IMR-90 (cell line): ENCODE data around the gene ZNF418. TPM values are rescaled to one million over a fixed set of nuclear protein-coding genes. Genes with fewer than 3 reads are reported as not detected.

Experiments
- ATAC-seq: fragments of 200-7000 bp; cut with Tn5 transposase; 2 replicates; pipeline ENCODE4 v1.9.1; 2020; ENCODE audit warnings: low read depth, mild to moderate bottlenecking, moderate library complexity
- BruUV-seq: library from RNA; stranded (reverse); fragments of 400-500 nt; replicated peaks from 2 replicates; lab custom pipeline; 2021; lab: Mats Ljungman, UMichigan
- CTCF ChIA-PET: fragments of 300-600 bp; formaldehyde crosslinking; extraction: SDS; loops from one replicate; lab custom pipeline; 2021; ENCODE audit warnings: antibody characterized with exemption; lab: Yijun Ruan, JAX
- POLR2A ChIA-PET: fragments of 300-600 bp; sonication (Branson Sonifier 250); formaldehyde crosslinking; loops from one replicate; lab custom pipeline; 2022; ENCODE audit warnings: antibody characterized with exemption; ENCODE audit not compliant: unreplicated experiment; lab: Charles Lee
- DNase-seq: peaks from one replicate; pipeline ENCODE4 v3.0.0; 2013
- H2AFZ ChIP-seq: replicated peaks from 2 replicates; pipeline ENCODE3; 2013; ENCODE audit warnings: low read length, mild to moderate bottlenecking; ENCODE audit not compliant: poor library complexity
- H2AK5ac ChIP-seq: 2 replicates; pipeline ENCODE4 v1.6.1; 2013; ENCODE audit warnings: low read depth, low read length, inconsistent platforms
- H2AK9ac ChIP-seq: replicated peaks from 2 replicates; pipeline ENCODE3; 2013; ENCODE audit warnings: mild to moderate bottlenecking, low read depth, low read length, moderate library complexity; ENCODE audit not compliant: poor library complexity
- H2BK120ac ChIP-seq: 2 replicates; pipeline ENCODE4 v1.6.1; 2013; ENCODE audit warnings: low read depth, low read length, inconsistent platforms
- H2BK15ac ChIP-seq: 3 replicates; pipeline ENCODE4 v1.6.1; 2013; ENCODE audit warnings: low read depth, low read length, inconsistent platforms
- H2BK20ac ChIP-seq: 2 replicates; pipeline ENCODE4 v1.6.1; 2013; ENCODE audit warnings: low read depth, mild to moderate bottlenecking, inconsistent platforms, low read length, moderate library complexity
- H2BK5ac ChIP-seq: 2 replicates; pipeline ENCODE4 v1.6.1; 2013; ENCODE audit warnings: mild to moderate bottlenecking, low read depth, low read length, inconsistent platforms; ENCODE audit not compliant: poor library complexity, severe bottlenecking
- H3K14ac ChIP-seq: replicated peaks from 2 replicates; pipeline ENCODE4 v1.6.1; 2013; ENCODE audit warnings: low read depth, low read length, inconsistent platforms
- H3K18ac ChIP-seq: 2 replicates; pipeline ENCODE4 v1.6.1; 2013; ENCODE audit warnings: low read depth, low read length, control low read depth
- H3K23ac ChIP-seq: 2 replicates; pipeline ENCODE4 v1.6.1; 2013; ENCODE audit warnings: low read depth, low read length, inconsistent platforms
- H3K27ac ChIP-seq: 2 replicates; pipeline ENCODE4 v1.5.1; 2013; ENCODE audit warnings: mild to moderate bottlenecking, control low read depth, low read length; ENCODE audit not compliant: insufficient read depth
- H3K27me3 ChIP-seq: 2 replicates; pipeline ENCODE4 v1.6.1; 2013; ENCODE audit warnings: low read length; ENCODE audit not compliant: control insufficient read depth, insufficient read depth
- H3K36me3 ChIP-seq: 2 replicates; pipeline ENCODE4 v1.6.1; 2013; ENCODE audit warnings: low read length, mixed read lengths; ENCODE audit not compliant: control insufficient read depth, insufficient read depth
- H3K4ac ChIP-seq: 2 replicates; pipeline ENCODE4 v1.6.1; 2013; ENCODE audit warnings: low read depth, low read length, inconsistent platforms
- H3K4me1 ChIP-seq: 2 replicates; pipeline ENCODE4 v1.6.1; 2013; ENCODE audit warnings: low read length, mixed read lengths; ENCODE audit not compliant: control insufficient read depth, insufficient read depth
- H3K4me2 ChIP-seq: 2 replicates; pipeline ENCODE4 v1.6.1; 2013; ENCODE audit warnings: low read depth, mild to moderate bottlenecking, control low read depth, low read length, moderate library complexity
- H3K4me3 ChIP-seq: 2 replicates; pipeline ENCODE4 v1.5.1; 2013; ENCODE audit warnings: low read depth, mild to moderate bottlenecking, control low read depth, low read length, moderate library complexity; ENCODE audit not compliant: insufficient read depth
- H3K56ac ChIP-seq: 2 replicates; pipeline ENCODE4 v1.6.1; 2013; ENCODE audit warnings: low read length, inconsistent platforms; ENCODE audit not compliant: insufficient read depth; ENCODE audit errors: extremely low read depth
- H3K79me1 ChIP-seq, 2 experiments: 2 replicates each; pipeline ENCODE4 v1.6.1; 2013; ENCODE audit warnings: low read length in 2 of 2, inconsistent platforms in 1 of 2, low read depth in 1 of 2
- H3K9ac ChIP-seq: 2 replicates; pipeline ENCODE4 v1.6.1; 2013; ENCODE audit warnings: low read depth, low read length, control low read depth
- H3K9me1 ChIP-seq: 2 replicates; pipeline ENCODE4 v1.6.1; 2013; ENCODE audit warnings: low read length, inconsistent platforms; ENCODE audit not compliant: insufficient read depth
- H3K9me3 ChIP-seq: 2 replicates; pipeline ENCODE4 v1.6.1; 2013; ENCODE audit warnings: low read length; ENCODE audit not compliant: control insufficient read depth, insufficient read depth
- H4K20me1 ChIP-seq: 2 replicates; pipeline ENCODE4 v1.6.1; 2013; ENCODE audit warnings: low read length, inconsistent platforms; ENCODE audit not compliant: insufficient read depth
- H4K5ac ChIP-seq: 2 replicates; pipeline ENCODE4 v1.6.1; 2013; ENCODE audit warnings: mild to moderate bottlenecking, low read depth, low read length, control low read depth
- H4K8ac ChIP-seq, 2 experiments: 2 replicates each; pipeline ENCODE4 v1.6.1; 2013; ENCODE audit warnings: low read depth in 2 of 2, low read length in 2 of 2, control low read depth in 1 of 2, inconsistent platforms in 1 of 2
- H4K91ac ChIP-seq: 2 replicates; pipeline ENCODE4 v1.6.1; 2013; ENCODE audit warnings: low read depth, low read length, inconsistent platforms; ENCODE audit not compliant: insufficient read depth
- BHLHE40 ChIP-seq: fragments of 150-350 bp; IDR thresholded peaks from 2 replicates; pipeline ENCODE4 v1.6.1; 2016; ENCODE audit warnings: mild to moderate bottlenecking, low read depth, low read length
- CEBPB ChIP-seq: IDR thresholded peaks from 2 replicates; pipeline ENCODE4 v1.6.1; 2012; ENCODE audit warnings: low read depth, low read length, improper control_type of control experiment
- CHD1 ChIP-seq: IDR thresholded peaks from 2 replicates; pipeline ENCODE4 v1.6.1; 2012; ENCODE audit warnings: low read depth, low read length, improper control_type of control experiment
- FOS ChIP-seq: fragments of 150-350 bp; IDR thresholded peaks from 2 replicates; pipeline ENCODE4 v1.6.1; 2016; ENCODE audit warnings: low read depth, low read length
- MAFK ChIP-seq: IDR thresholded peaks from 2 replicates; pipeline ENCODE4 v1.6.1; 2012; ENCODE audit warnings: low read depth, low read length, improper control_type of control experiment
- MXI1 ChIP-seq: IDR thresholded peaks from 2 replicates; pipeline ENCODE4 v1.6.1; 2012; ENCODE audit warnings: low read depth, mild to moderate bottlenecking, low read length, moderate library complexity, borderline replicate concordance
- NFE2L2 ChIP-seq: fragments of 150-350 bp; IDR thresholded peaks from 2 replicates; pipeline ENCODE4 v1.6.1; 2016; ENCODE audit warnings: low read depth, mild to moderate bottlenecking, low read length
- POLR2A ChIP-seq: IDR thresholded peaks from 2 replicates; pipeline ENCODE4 v1.6.1; 2012; ENCODE audit warnings: mild to moderate bottlenecking, low read depth, low read length
- RAD21 ChIP-seq: IDR thresholded peaks from 2 replicates; pipeline ENCODE4 v1.6.1; 2012; ENCODE audit warnings: low read length, improper control_type of control experiment
- RCOR1 ChIP-seq: IDR thresholded peaks from 2 replicates; pipeline ENCODE4 v1.6.1; 2012; ENCODE audit warnings: mild to moderate bottlenecking, low read length, improper control_type of control experiment; ENCODE audit not compliant: insufficient replicate concordance
- RFX5 ChIP-seq: IDR thresholded peaks from 2 replicates; pipeline ENCODE4 v1.8.0; 2012; ENCODE audit warnings: low read depth, mild to moderate bottlenecking, low read length, moderate library complexity
- SMC3 ChIP-seq: fragments of 150-350 bp; IDR thresholded peaks from 2 replicates; pipeline ENCODE4 v1.6.1; 2016; ENCODE audit warnings: low read depth, mild to moderate bottlenecking, antibody characterized with exemption, low read length, moderate library complexity
- WGBS, 2 experiments: methylation state at CpG; one replicate each; pipeline versions ENCODE4 v1.1.5 to v1.1.7; 2013; ENCODE audit warnings: missing lambda C conversion rate in 2 of 2; ENCODE audit not compliant: insufficient read length in 1 of 2; ENCODE audit errors: extremely low coverage in 2 of 2; 5-methylcytosine and 5-hydroxymethylcytosine counted together
- dilution Hi-C: fragments of 300-500 bp; cut with HindIII; formaldehyde crosslinking; loops from one replicate; pipeline ENCODE4 v1.14.3; 2018; ENCODE audit warnings: low sequenced_read_pairs; ENCODE audit not compliant: unreplicated experiment
- in situ Hi-C: fragments of 300-500 bp; cut with MboI; formaldehyde crosslinking; loops from 3 replicates; pipeline ENCODE4 v1.14.3; 2019; ENCODE audit warnings: low sequenced_read_pairs, inconsistent platforms, mixed read lengths
- intact Hi-C: fragments of 100-400 bp; cut with micrococcal nuclease; formaldehyde crosslinking; loops from 2 replicates; pipeline ENCODE4 v1.10.0; 2022
- polyA plus RNA-seq, 3 experiments: library from polyadenylated mRNA; depleted of rRNA; stranded (reverse); fragments of >200 nt; gene quantifications; 2 replicates each; pipeline ENCODE4 v1.2.3, GENCODE V29; 2012; ENCODE audit warnings: low replicate concordance in 1 of 3
- total RNA-seq: library from RNA; depleted of rRNA; stranded (reverse); fragments of >200 nt; gene quantifications from 2 replicates; pipeline ENCODE4 v1.2.3, GENCODE V29; 2012
- TF ChIP-seq, protein P1 (sequence below): fragments of 150-350 bp; IDR thresholded peaks from 2 replicates; pipeline ENCODE4 v1.6.1; 2016; ENCODE audit warnings: low read depth, mild to moderate bottlenecking, low read length, moderate library complexity, borderline replicate concordance
- TF ChIP-seq, protein P2 (sequence below): fragments of 150-350 bp; IDR thresholded peaks from 2 replicates; pipeline ENCODE4 v1.6.1; 2017; ENCODE audit warnings: mild to moderate bottlenecking, antibody characterized with exemption, low read length, low read depth

Gene ZNF418
- total and polyA plus RNA-seq, 2 of the 4 experiments (the other 2 are of a cell fraction) = 2.1 to 3.4 TPM

DNA sequence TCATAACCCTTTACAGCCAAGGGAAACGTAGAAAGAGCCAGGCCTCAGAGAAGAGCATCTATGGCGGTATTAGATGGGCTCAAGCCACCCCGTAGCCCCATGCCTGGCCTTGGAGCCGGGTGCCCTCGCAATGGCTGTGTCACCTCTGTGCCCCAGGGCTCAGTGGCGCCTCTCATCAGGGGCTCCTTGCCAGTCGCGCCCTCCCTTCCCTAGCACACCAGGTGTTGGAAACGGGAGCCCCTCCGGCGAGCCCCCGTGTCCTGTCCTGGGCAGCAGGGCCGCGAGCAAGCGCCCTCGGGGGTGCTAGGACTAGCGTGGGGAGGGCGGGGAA lies 11.9 kb upstream of the ZNF418 start:
- Histone ChIP-seq H2BK15ac (no peak overlapping the region), H3K4me3 (peak overlapping the region; percentile 83), H3K56ac (no peak overlapping the region), H3K4ac (no peak overlapping the region), H3K14ac (no peak overlapping the region), H2AK9ac (peak overlapping the region; percentile 86), H4K8ac (peak overlapping the region; percentile 43 to 78; a peak in 2 of 4 replicates), H3K23ac (no peak overlapping the region), H3K9me1 (0 out of 2 replicates have a peak, but pooled peaks cover 3% of the 10 kb centered on the region), H2AFZ (peak overlapping the region; percentile 96), H4K20me1 (no peaks in the 10 kb centered on the region), H4K91ac (no peak overlapping the region), H3K27ac (no peak overlapping the region; the same call in 1 of the 2 replicates), H2BK20ac (no peak overlapping the region), H2BK5ac (no peak overlapping the region), H2BK120ac (no peak overlapping the region), H3K9ac (peak overlapping the region; percentile 78), H3K27me3 (no peaks in the 10 kb centered on the region), H3K9me3 (peaks cover 38% of the 10 kb centered on the region), H3K4me1 (peaks cover 4% of the 10 kb centered on the region; the same call in 1 of the 2 replicates), H2AK5ac (no peak overlapping the region), H4K5ac (no peak overlapping the region; the same call in 1 of the 2 replicates), H3K36me3 (peaks cover 21% of the 10 kb centered on the region), H3K18ac (no peak overlapping the region), H3K79me1 (peaks cover 20 to 37% of the 10 kb centered on the region in 2 experiments), H3K4me2 (peak overlapping the region; percentile 85)
- ChIA-PET CTCF (no interaction called here), POLR2A (no interaction called here)
- WGBS, 2 experiments = 0% methylated on average over 2 of the region's 18 CpGs; no CpG with 5 or more reads in 1 of the 2 experiments
- ATAC-seq (no peak), DNase-seq (no peak)
- TF ChIP-seq MAFK = no peak
- no peak for TF ChIP-seq POLR2A
- TF ChIP-seq FOS = no peak
- TF ChIP-seq RCOR1 = no peak
- no peak for TF ChIP-seq BHLHE40
- no peak for TF ChIP-seq CEBPB
- no peak for TF ChIP-seq RAD21
- TF ChIP-seq SMC3 = no peak
- TF ChIP-seq, protein P1, sequence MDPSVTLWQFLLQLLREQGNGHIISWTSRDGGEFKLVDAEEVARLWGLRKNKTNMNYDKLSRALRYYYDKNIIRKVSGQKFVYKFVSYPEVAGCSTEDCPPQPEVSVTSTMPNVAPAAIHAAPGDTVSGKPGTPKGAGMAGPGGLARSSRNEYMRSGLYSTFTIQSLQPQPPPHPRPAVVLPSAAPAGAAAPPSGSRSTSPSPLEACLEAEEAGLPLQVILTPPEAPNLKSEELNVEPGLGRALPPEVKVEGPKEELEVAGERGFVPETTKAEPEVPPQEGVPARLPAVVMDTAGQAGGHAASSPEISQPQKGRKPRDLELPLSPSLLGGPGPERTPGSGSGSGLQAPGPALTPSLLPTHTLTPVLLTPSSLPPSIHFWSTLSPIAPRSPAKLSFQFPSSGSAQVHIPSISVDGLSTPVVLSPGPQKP = no peak
- TF ChIP-seq, protein P2, sequence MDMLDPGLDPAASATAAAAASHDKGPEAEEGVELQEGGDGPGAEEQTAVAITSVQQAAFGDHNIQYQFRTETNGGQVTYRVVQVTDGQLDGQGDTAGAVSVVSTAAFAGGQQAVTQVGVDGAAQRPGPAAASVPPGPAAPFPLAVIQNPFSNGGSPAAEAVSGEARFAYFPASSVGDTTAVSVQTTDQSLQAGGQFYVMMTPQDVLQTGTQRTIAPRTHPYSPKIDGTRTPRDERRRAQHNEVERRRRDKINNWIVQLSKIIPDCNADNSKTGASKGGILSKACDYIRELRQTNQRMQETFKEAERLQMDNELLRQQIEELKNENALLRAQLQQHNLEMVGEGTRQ = no peak
- TF ChIP-seq MXI1 = no peak
- TF ChIP-seq RFX5 = no peak
- TF ChIP-seq CHD1 = no peak
- TF ChIP-seq NFE2L2 = no peak
- no TSS peak for BruUV-seq
- dilution Hi-C loops (no loop called here), in situ Hi-C loops (no loop called here), intact Hi-C loops (loop anchor here (2.0 kb wide), 1 partner anchor 208 kb away; no protein-coding TSS in a partner anchor)
